Measurements from ENCODE around the gene ADGRG6. TPM values are rescaled to one million over a fixed set of nuclear protein-coding genes. Genes with fewer than 3 reads are reported as not detected.

The ADGRG6 gene
- total and polyA plus RNA-seq, 2 of the 8 experiments (the other 6 are each of a cell fraction or from before 2014, with no cell fraction given): 1.1 to 6.2 TPM

- ChIA-PET CTCF (ENCODE audit: partially characterized antibody) (interaction anchor here (2.0 kb wide), 1 partner anchor 9 kb away, joined by 4 read pairs; no protein-coding TSS in a partner anchor), POLR2A (ENCODE audit: partially characterized antibody) (no interaction called here)
- Histone ChIP-seq H3K23me2 (ENCODE audit: low read depth, low read length) (no peaks in the 10 kb centered on the region), H2BK12ac (ENCODE audit: low read depth, low read length) (no peak overlapping the region), H3K18ac (ENCODE audit: extremely low read depth, low read length) (no peak overlapping the region), H3K56ac (replicated peaks; ENCODE audit: insufficient read length, low read depth, low read length) (no peak overlapping the region), H3K79me1 (ENCODE audit: low read depth, low read length) (no peaks in the 10 kb centered on the region), H4K8ac (ENCODE audit: extremely low read depth, insufficient read depth, low read length) (no peak overlapping the region), H3K4me1 (replicated peaks in 1 of 4; ENCODE audit: control insufficient read depth in 3 of 4, insufficient read depth in 4 of 4, low read length in 3 of 4) (peaks cover 0 to 4% (median under 1%) of the 10 kb centered on the region in 4 experiments; a peak in 2 of 7 replicates), H3K27ac (ENCODE audit: low read depth, low read length) (no peak overlapping the region), H2BK120ac (replicated peaks; ENCODE audit: low read depth, low read length) (no peak overlapping the region), H3K9ac (replicated peaks in 1 of 4; ENCODE audit: extremely low read depth in 1 of 4, low read depth in 3 of 4, low read length in 3 of 4) (no peak overlapping the region), H3K27me3 (replicated peaks in 1 of 4; ENCODE audit: control insufficient read depth in 3 of 4, extremely low read depth in 1 of 4, insufficient read depth in 3 of 4, low read length in 3 of 4) (no peaks in the 10 kb centered on the region), H3K79me2 (ENCODE audit: control insufficient read depth in 1 of 2, insufficient read depth in 2 of 2, low read length in 2 of 2) (no peaks in the 10 kb centered on the region), H4K5ac (ENCODE audit: insufficient read length, low read depth, low read length) (no peak overlapping the region), H2AFZ (ENCODE audit: low read length) (peak overlapping the region; percentile 46; the same call in 1 of the 2 replicates), H3K4me3 (ENCODE audit: extremely low read depth in 1 of 4, insufficient read depth in 2 of 4, low read depth in 3 of 4, low read length in 4 of 4) (no peak overlapping the region), H3K36me3 (ENCODE audit: control insufficient read depth in 2 of 4, insufficient read depth in 4 of 4, low read length in 3 of 4) (no peaks in the 10 kb centered on the region), H3K9me3 (ENCODE audit: insufficient read depth in 2 of 2, low read depth in 1 of 2, low read length in 1 of 2) (no peaks in the 10 kb centered on the region), H3K14ac (ENCODE audit: insufficient read length) (no peak overlapping the region), H4K20me1 (replicated peaks in 1 of 2; ENCODE audit: control insufficient read depth in 1 of 2, insufficient read depth in 2 of 2, low read length in 2 of 2) (no peaks in the 10 kb centered on the region), H3K4ac (replicated peaks; ENCODE audit: insufficient read length, low read depth, low read length) (no peak overlapping the region), H2AK5ac (ENCODE audit: low read depth, low read length) (no peak overlapping the region), H2BK15ac (ENCODE audit: low read length) (no peak overlapping the region), H3K4me2 (ENCODE audit: insufficient read depth in 1 of 2, low read depth in 2 of 2, low read length in 2 of 2) (no peak overlapping the region), H3K23ac (ENCODE audit: insufficient read length) (no peak overlapping the region), H2BK20ac (ENCODE audit: low read length) (no peak overlapping the region), H4K91ac (replicated peaks; ENCODE audit: insufficient read length, low read length) (no peak overlapping the region), H2BK5ac (ENCODE audit: low read depth, low read length) (no peak overlapping the region)
- no peak for TF ChIP-seq CTCF (IDR thresholded peaks at IDR 0.05; ENCODE audit: control extremely low read depth in 1 of 3, insufficient read depth in 1 of 3, low read depth in 1 of 3, low read length in 3 of 3)
- no peak for TF ChIP-seq E2F6 (IDR thresholded peaks at IDR 0.05)
- no peak for TF ChIP-seq CBX5 (IDR thresholded peaks at IDR 0.05; ENCODE audit: low read depth, low read length)
- no peak for TF ChIP-seq JUN (IDR thresholded peaks at IDR 0.05; ENCODE audit: low read depth, low read length)
- WGBS, 2 experiments (ENCODE audit: extremely low coverage in 1 of 2, insufficient coverage in 1 of 2, insufficient read length in 1 of 2, insufficient replicate concordance in 2 of 2, low coverage in 1 of 2, low lambda C conversion rate in 2 of 2, missing lambda C conversion rate in 1 of 2): 43% methylated on average over 2 of the region's 2 CpGs; no CpG with 5 or more reads in 1 of the 2 experiments
- FAIRE-seq: no peak
- DNase-seq (ENCODE audit: low read depth in 1 of 2, low spot score in 2 of 2): no peak
Measured at GRCh38 chr6:142412241-142412640, 110.4 kb downstream of the ADGRG6 start.

Data from H1 (cell line).